Spinal cord (tissue), 10 donors: ENCODE measurements around the gene ACO1. TPM values are rescaled to one million over a fixed set of nuclear protein-coding genes. Genes with fewer than 3 reads are reported as not detected.

Source experiments
- DNase-seq, 6 donors: peaks; one replicate each; pipeline versions ENCODE4 v3.0.0 to v3.0.0-alpha.2; 2013 to 2015; ENCODE audit warnings: low spot score in 6 of 6, low read depth in 4 of 6
- H3K27ac ChIP-seq: one replicate; pipeline ENCODE4 v1.5.1; 2013; ENCODE audit warnings: low read depth, low read length, control low read depth
- H3K27me3 ChIP-seq: one replicate; pipeline ENCODE4 v1.6.1; 2013; ENCODE audit warnings: low read length; ENCODE audit not compliant: control insufficient read depth, insufficient read depth
- H3K36me3 ChIP-seq: one replicate; pipeline ENCODE4 v1.6.1; 2013; ENCODE audit warnings: low read length; ENCODE audit not compliant: control insufficient read depth, insufficient read depth
- H3K4me1 ChIP-seq: one replicate; pipeline ENCODE4 v1.6.1; 2013; ENCODE audit warnings: low read length; ENCODE audit not compliant: control insufficient read depth, insufficient read depth
- H3K4me3 ChIP-seq: one replicate; pipeline ENCODE4 v1.5.1; 2013; ENCODE audit warnings: low read depth, low read length, control low read depth
- H3K9me3 ChIP-seq: one replicate; pipeline ENCODE4 v1.6.1; 2013; ENCODE audit warnings: low read length; ENCODE audit not compliant: control insufficient read depth, insufficient read depth
- WGBS: methylation state at CpG from one replicate; pipeline ENCODE4 v1.1.5; 2013; ENCODE audit warnings: missing lambda C conversion rate; ENCODE audit not compliant: insufficient coverage; 5-methylcytosine and 5-hydroxymethylcytosine counted together
- polyA plus RNA-seq, 2 donors: library from polyadenylated mRNA; unstranded; fragments of 120-200 nt; gene quantifications; one replicate each; pipeline ENCODE4 v1.2.1, GENCODE V29; 2013; ENCODE audit not compliant: insufficient read length in 2 of 2
- total RNA-seq, 2 donors: library from RNA; depleted of rRNA in 1 of 2; stranded (reverse); fragments of 120-200 nt in 1 of 2; fragments of >200 nt in 1 of 2; gene quantifications; one replicate each; pipeline versions ENCODE4 v1.2.3 to v1.2.4, GENCODE V29; 2013 to 2014
- donor health status: healthy.

The ACO1 gene
- total and polyA plus RNA-seq, 4 donors, result 27.6 to 36.3 (median 28.4) TPM

GRCh38 chr9:32378993-32379729 lies 5.3 kb upstream of the ACO1 start:
- 0% methylated on average over 2 of the region's 5 CpGs for WGBS
- H3K36me3 ChIP-seq, result no peaks in the 10 kb centered on the region
- H3K27ac ChIP-seq, result no peak overlapping the region
- no peaks in the 10 kb centered on the region for H3K9me3 ChIP-seq
- peak; percentile 28 to 93 (median 66) for DNase-seq
- no peaks in the 10 kb centered on the region for H3K4me1 ChIP-seq
- peaks cover 25% of the 10 kb centered on the region for H3K27me3 ChIP-seq
- H3K4me3 ChIP-seq, result no peak overlapping the region

- 68% methylated on average over 2 of the region's 3 CpGs for WGBS
- Histone ChIP-seq H3K9me3 (no peaks in the 10 kb centered on the region), H3K4me3 (no peak overlapping the region), H3K27me3 (peaks cover 25% of the 10 kb centered on the region), H3K27ac (no peak overlapping the region), H3K36me3 (no peaks in the 10 kb centered on the region), H3K4me1 (peaks cover 5% of the 10 kb centered on the region)
- DNase-seq, result no peak
Observed at GRCh38 chr9:32380944-32381343, 3.5 kb upstream of the ACO1 start.

- no peak for DNase-seq
- Histone ChIP-seq H3K9me3 (no peaks in the 10 kb centered on the region), H3K36me3 (no peaks in the 10 kb centered on the region), H3K4me3 (no peak overlapping the region), H3K4me1 (peaks cover 5% of the 10 kb centered on the region), H3K27me3 (peaks cover 25% of the 10 kb centered on the region), H3K27ac (no peak overlapping the region)
- WGBS, result 76% methylated on average over 14 of the region's 14 CpGs
Observed at GRCh38 chr9:32382565-32383320, 1.7 kb upstream of the ACO1 start.

- Histone ChIP-seq H3K27me3 (peaks cover 25% of the 10 kb centered on the region), H3K4me3 (peak overlapping the region; percentile 89), H3K27ac (peak overlapping the region; percentile 57), H3K4me1 (peaks cover 5% of the 10 kb centered on the region), H3K36me3 (no peaks in the 10 kb centered on the region), H3K9me3 (no peaks in the 10 kb centered on the region)
- 1% methylated on average over 9 of the region's 13 CpGs for WGBS
- DNase-seq, result peak in 2 of 6 donors; percentile 1 to 26
Observed at GRCh38 chr9:32384002-32384363, 460 bp upstream of the ACO1 start.

GRCh38 chr9:32385152-32385884 lies 875 bp downstream of the ACO1 start:
- peak overlapping the region; percentile 89 for H3K4me3 ChIP-seq
- H3K4me1 ChIP-seq, result peaks cover 5% of the 10 kb centered on the region
- DNase-seq, result no peak
- H3K36me3 ChIP-seq, result no peaks in the 10 kb centered on the region
- H3K27ac ChIP-seq, result peak overlapping the region; percentile 88
- no peaks in the 10 kb centered on the region for H3K9me3 ChIP-seq
- WGBS, result 0% methylated on average over 1 of the region's 2 CpGs
- peaks cover 25% of the 10 kb centered on the region for H3K27me3 ChIP-seq

GRCh38 chr9:32385885-32386283 lies 1.4 kb downstream of the ACO1 start:
- Histone ChIP-seq H3K27me3 (peaks cover 20% of the 10 kb centered on the region), H3K4me1 (peaks cover 5% of the 10 kb centered on the region), H3K27ac (no peak overlapping the region), H3K9me3 (no peaks in the 10 kb centered on the region), H3K4me3 (no peak overlapping the region), H3K36me3 (no peaks in the 10 kb centered on the region)
- DNase-seq, result no peak
- WGBS, result 94% methylated on average over 2 of the region's 3 CpGs

- Histone ChIP-seq H3K27me3 (peaks cover 11% of the 10 kb centered on the region), H3K4me1 (peaks cover 5% of the 10 kb centered on the region), H3K9me3 (no peaks in the 10 kb centered on the region), H3K27ac (no peak overlapping the region), H3K4me3 (no peak overlapping the region), H3K36me3 (no peaks in the 10 kb centered on the region)
- DNase-seq, result no peak
- 83% methylated on average over 1 of the region's 1 CpG for WGBS
Observed at GRCh38 chr9:32387256-32387655, 2.8 kb downstream of the ACO1 start.

GRCh38 chr9:32389365-32389764 lies 4.9 kb downstream of the ACO1 start:
- H3K4me1 ChIP-seq, result peaks cover 5% of the 10 kb centered on the region
- H3K27me3 ChIP-seq, result no peaks in the 10 kb centered on the region
- no peaks in the 10 kb centered on the region for H3K9me3 ChIP-seq
- H3K4me3 ChIP-seq, result no peak overlapping the region
- WGBS, result 90% methylated on average over 2 of the region's 6 CpGs
- no peaks in the 10 kb centered on the region for H3K36me3 ChIP-seq
- no peak overlapping the region for H3K27ac ChIP-seq
- DNase-seq, result no peak

- H3K4me1 ChIP-seq, result no peaks in the 10 kb centered on the region
- no peaks in the 10 kb centered on the region for H3K27me3 ChIP-seq
Observed at GRCh38 chr9:32393911-32394310, 9.5 kb downstream of the ACO1 start.

More at GRCh38 chr9:32393911-32394310, 9.5 kb downstream of the ACO1 start:
- WGBS, result 100% methylated on average over 2 of the region's 2 CpGs
- Histone ChIP-seq H3K4me3 (no peak overlapping the region), H3K36me3 (no peaks in the 10 kb centered on the region), H3K9me3 (no peaks in the 10 kb centered on the region), H3K27ac (no peak overlapping the region)
- no peak for DNase-seq
